ENCODE measurements around the gene LGR4. TPM values are rescaled to one million over a fixed set of nuclear protein-coding genes. Genes with fewer than 3 reads are reported as not detected.

Gene LGR4
- total RNA-seq, 1 experiment from 2014 or later: 99.2 TPM

DNA sequence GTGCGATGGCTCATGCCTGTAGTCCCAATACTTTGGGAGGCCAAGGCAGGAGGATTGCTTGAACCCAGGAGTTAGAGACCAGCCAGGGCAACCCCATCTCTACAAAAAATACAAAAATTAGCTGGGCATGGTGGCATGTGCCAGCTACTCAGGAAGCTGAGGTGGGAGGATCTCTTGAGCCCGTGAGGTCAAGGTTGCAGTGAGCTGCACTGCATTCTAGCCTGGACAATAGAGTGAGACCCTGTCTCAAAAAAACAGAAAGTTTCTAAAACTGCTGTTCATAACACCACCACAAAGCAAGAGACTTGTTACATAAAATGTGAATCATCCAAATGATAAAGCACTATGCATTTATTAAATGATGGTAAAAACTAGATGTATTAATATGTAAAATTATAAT, 69.4 kb downstream of the LGR4 start:
- Histone ChIP-seq H2BK20ac (ENCODE audit: low read depth, low read length, poor library complexity, severe bottlenecking) (no peak overlapping the region), H3K79me1 (ENCODE audit: insufficient read depth, low read depth, low read length, poor library complexity, severe bottlenecking) (no peaks in the 10 kb centered on the region), H3K4me2 (ENCODE audit: insufficient read depth, insufficient read length, low read length) (no peak overlapping the region), H3K9me3 (ENCODE audit: control insufficient read depth, low read depth, low read length) (no peaks in the 10 kb centered on the region), H3K4ac (ENCODE audit: low read depth, low read length) (no peak overlapping the region), H4K91ac (ENCODE audit: insufficient read length, low read depth, low read length) (no peak overlapping the region), H4K8ac (replicated peaks; ENCODE audit: insufficient read length, low read depth, low read length) (no peak overlapping the region), H3K9ac (ENCODE audit: extremely low read depth, insufficient read length, low read length) (no peak overlapping the region), H2BK12ac (ENCODE audit: insufficient read length, low read depth, low read length) (no peak overlapping the region), H2AK5ac (ENCODE audit: insufficient read length, low read length) (no peak overlapping the region), H3K14ac (ENCODE audit: insufficient read depth, low read length) (no peak overlapping the region), H2BK15ac (ENCODE audit: low read depth, low read length) (no peak overlapping the region), H3K18ac (ENCODE audit: insufficient read length, low read depth, low read length) (no peak overlapping the region), H3K27me3 (ENCODE audit: insufficient read depth, low read length) (no peaks in the 10 kb centered on the region), H3K27ac (ENCODE audit: insufficient read length, low read depth, low read length) (no peak overlapping the region), H2BK120ac (ENCODE audit: low read depth, low read length, poor library complexity, severe bottlenecking) (no peak overlapping the region), H4K20me1 (ENCODE audit: control insufficient read depth, insufficient read depth, insufficient read length) (no peaks in the 10 kb centered on the region), H3K4me1 (ENCODE audit: insufficient read depth, low read length) (0 out of 2 replicates have a peak, but pooled peaks cover 2% of the 10 kb centered on the region), H3K23me2 (ENCODE audit: insufficient read length, low read depth, low read length, poor library complexity, severe bottlenecking) (no peaks in the 10 kb centered on the region), H3K56ac (ENCODE audit: insufficient read length, low read depth, low read length) (no peak overlapping the region), H2AFZ (ENCODE audit: low read length) (no peak overlapping the region), H3K79me2 (ENCODE audit: insufficient read depth, low read length) (no peaks in the 10 kb centered on the region; the same call in 1 of the 2 replicates), H2BK5ac (ENCODE audit: insufficient read length, low read length) (no peak overlapping the region), H4K5ac (ENCODE audit: insufficient read length, low read depth, low read length) (no peak overlapping the region), H3K23ac (ENCODE audit: insufficient read length, low read depth, low read length) (no peak overlapping the region), H3T11ph (ENCODE audit: low read length) (no peak overlapping the region)
- H3K36me3 Mint-ChIP-seq (ENCODE audit: insufficient read depth in 1 of 3, low read depth in 3 of 3): peaks cover 2 to 32% (median 23%) of the 10 kb centered on the region in 3 experiments; a peak in 6 of 7 replicates
- no peak for DNase-seq
- no CpG with 5 or more reads among the region's 2 CpGs for WGBS (ENCODE audit: extremely low coverage, insufficient read length, low lambda C conversion rate)
- no peaks in the 10 kb centered on the region for H3K27me3 Mint-ChIP-seq (ENCODE audit: low read depth)
- TF ChIP-seq, protein P1, sequence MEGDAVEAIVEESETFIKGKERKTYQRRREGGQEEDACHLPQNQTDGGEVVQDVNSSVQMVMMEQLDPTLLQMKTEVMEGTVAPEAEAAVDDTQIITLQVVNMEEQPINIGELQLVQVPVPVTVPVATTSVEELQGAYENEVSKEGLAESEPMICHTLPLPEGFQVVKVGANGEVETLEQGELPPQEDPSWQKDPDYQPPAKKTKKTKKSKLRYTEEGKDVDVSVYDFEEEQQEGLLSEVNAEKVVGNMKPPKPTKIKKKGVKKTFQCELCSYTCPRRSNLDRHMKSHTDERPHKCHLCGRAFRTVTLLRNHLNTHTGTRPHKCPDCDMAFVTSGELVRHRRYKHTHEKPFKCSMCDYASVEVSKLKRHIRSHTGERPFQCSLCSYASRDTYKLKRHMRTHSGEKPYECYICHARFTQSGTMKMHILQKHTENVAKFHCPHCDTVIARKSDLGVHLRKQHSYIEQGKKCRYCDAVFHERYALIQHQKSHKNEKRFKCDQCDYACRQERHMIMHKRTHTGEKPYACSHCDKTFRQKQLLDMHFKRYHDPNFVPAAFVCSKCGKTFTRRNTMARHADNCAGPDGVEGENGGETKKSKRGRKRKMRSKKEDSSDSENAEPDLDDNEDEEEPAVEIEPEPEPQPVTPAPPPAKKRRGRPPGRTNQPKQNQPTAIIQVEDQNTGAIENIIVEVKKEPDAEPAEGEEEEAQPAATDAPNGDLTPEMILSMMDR (conservative IDR thresholded peaks at IDR 0.05): no peak
- H3K9me3 Mint-ChIP-seq: no peaks in the 10 kb centered on the region
- H3K27ac Mint-ChIP-seq: no peak overlapping the region
- peaks cover 2 to 17% of the 10 kb centered on the region in 2 experiments for H3K4me1 Mint-ChIP-seq
- no peak overlapping the region for H3K4me3 Mint-ChIP-seq

Measured in H9 (cell line).